GM12878 (cell line): Measurements from ENCODE around the gene CD70.

Experiments
- ASH2L ChIP-seq: fragments of 300-600, 200-600 bp; sonication (generic); IDR thresholded peaks from 2 replicates; pipeline ENCODE4 v1.6.1; 2017; ENCODE audit warnings: low read depth, mild to moderate bottlenecking, borderline replicate concordance
- CTCF ChIP-seq, 3 experiments: IDR thresholded peaks in 2 of 3; conservative IDR thresholded peaks in 1 of 3; 2 replicates each; pipeline ENCODE4 v1.5.1; 2011; ENCODE audit warnings: low read depth in 3 of 3, low read length in 3 of 3, mild to moderate bottlenecking in 3 of 3, control low read depth in 2 of 3, moderate library complexity in 2 of 3, inconsistent platforms in 1 of 3, mixed read lengths in 1 of 3; ENCODE audit not compliant: control insufficient read depth in 2 of 3, insufficient read depth in 1 of 3; ENCODE audit errors: extremely low read depth in 1 of 3
- EP300 ChIP-seq, 2 experiments: fragments of 150-350 bp in 1 of 2; IDR thresholded peaks; 2 replicates each; pipeline ENCODE4 v1.6.1; 2011 to 2012; ENCODE audit warnings: low read depth in 2 of 2, low read length in 2 of 2, borderline replicate concordance in 1 of 2, improper control_type of control experiment in 1 of 2, inconsistent platforms in 1 of 2; ENCODE audit not compliant: control insufficient read depth in 1 of 2
- HDAC2 ChIP-seq: fragments of 200-600 bp; sonication (generic); IDR thresholded peaks from 2 replicates; pipeline ENCODE4 v1.6.1; 2017
- JUND ChIP-seq: IDR thresholded peaks from 2 replicates; pipeline ENCODE4 v1.6.1; 2012; ENCODE audit warnings: low read depth, mild to moderate bottlenecking, low read length, improper control_type of control experiment, moderate library complexity
- NR2C1 ChIP-seq: fragments of 450-650 bp; IDR thresholded peaks from 2 replicates; pipeline ENCODE4 v1.6.1; 2017; ENCODE audit warnings: antibody characterized with exemption, mild to moderate bottlenecking, moderate library complexity
- PAX8 ChIP-seq: fragments of 450-650 bp; IDR thresholded peaks from 2 replicates; pipeline ENCODE4 v1.6.1; 2017; ENCODE audit warnings: mild to moderate bottlenecking, moderate library complexity
- POLR2A ChIP-seq: IDR thresholded peaks from 2 replicates; pipeline ENCODE4 v1.6.1; 2011; ENCODE audit warnings: low read depth, mild to moderate bottlenecking, low read length
- POLR2AphosphoS2 ChIP-seq: IDR thresholded peaks from 2 replicates; pipeline ENCODE4 v1.6.1; 2011; ENCODE audit warnings: low read depth, mild to moderate bottlenecking, low read length, improper control_type of control experiment, moderate library complexity
- POLR2AphosphoS5 ChIP-seq: IDR thresholded peaks from 2 replicates; pipeline ENCODE4 v1.6.1; 2011; ENCODE audit warnings: mild to moderate bottlenecking, low read length, inconsistent platforms
- USF2 ChIP-seq: IDR thresholded peaks from 2 replicates; pipeline ENCODE4 v1.6.1; 2011; ENCODE audit warnings: low read depth, low read length, improper control_type of control experiment, borderline replicate concordance
- TF ChIP-seq, protein P1 (sequence below): IDR thresholded peaks from 2 replicates; pipeline ENCODE4 v1.6.1; 2011; ENCODE audit warnings: borderline replicate concordance, low read depth, mild to moderate bottlenecking, moderate library complexity, low read length; ENCODE audit not compliant: insufficient read depth, poor library complexity, severe bottlenecking

DNA sequence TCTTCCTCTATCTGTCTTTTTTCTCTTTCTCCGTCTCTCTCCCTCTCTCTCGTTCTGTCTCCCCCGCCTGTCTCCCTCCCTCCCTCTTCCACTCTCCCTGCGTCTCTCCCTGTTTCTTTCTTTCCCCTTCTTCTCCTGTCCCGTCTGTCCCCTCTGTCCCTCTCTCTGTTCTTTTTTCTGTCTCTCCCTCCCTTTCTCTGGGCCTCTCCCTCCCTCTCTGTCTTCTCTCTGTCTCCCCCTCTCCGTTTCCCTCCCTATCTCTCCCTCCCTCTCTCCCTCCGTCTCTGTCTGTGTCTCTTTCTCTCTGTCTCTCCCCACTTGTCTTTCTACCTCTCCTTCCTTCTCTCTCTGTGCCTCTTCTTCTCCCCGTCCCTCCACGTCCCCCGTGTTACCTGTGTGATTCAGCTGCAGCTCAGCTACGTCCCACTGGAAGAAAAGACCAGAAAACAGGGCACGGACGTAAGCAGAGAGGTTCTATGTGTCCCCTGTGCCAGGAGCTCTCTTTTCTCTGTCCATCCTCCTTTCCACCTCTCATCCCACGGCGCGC is 1.2 kb downstream of the CD70 start:
- TF ChIP-seq EP300 (IDR thresholded peaks at IDR 0.05; ENCODE audit: borderline replicate concordance in 1 of 2, control insufficient read depth in 1 of 2, low read depth in 2 of 2, low read length in 2 of 2) (no peak), POLR2AphosphoS5 (no peak), POLR2A (peak; percentile 42), POLR2AphosphoS2 (0 out of 2 replicates have a peak, but pooled peaks have one; percentile 4), PAX8 (no peak), USF2 (no peak), CTCF (IDR thresholded peaks at IDR 0.05 in 2 of 3, conservative IDR thresholded peaks at IDR 0.05 in 1 of 3; ENCODE audit: control insufficient read depth in 2 of 3, extremely low read depth in 1 of 3, insufficient read depth in 1 of 3, low read depth in 3 of 3, low read length in 3 of 3) (no peak), NR2C1 (no peak), JUND (no peak), HDAC2 (no peak), ASH2L (no peak)
- TF ChIP-seq, protein P1, sequence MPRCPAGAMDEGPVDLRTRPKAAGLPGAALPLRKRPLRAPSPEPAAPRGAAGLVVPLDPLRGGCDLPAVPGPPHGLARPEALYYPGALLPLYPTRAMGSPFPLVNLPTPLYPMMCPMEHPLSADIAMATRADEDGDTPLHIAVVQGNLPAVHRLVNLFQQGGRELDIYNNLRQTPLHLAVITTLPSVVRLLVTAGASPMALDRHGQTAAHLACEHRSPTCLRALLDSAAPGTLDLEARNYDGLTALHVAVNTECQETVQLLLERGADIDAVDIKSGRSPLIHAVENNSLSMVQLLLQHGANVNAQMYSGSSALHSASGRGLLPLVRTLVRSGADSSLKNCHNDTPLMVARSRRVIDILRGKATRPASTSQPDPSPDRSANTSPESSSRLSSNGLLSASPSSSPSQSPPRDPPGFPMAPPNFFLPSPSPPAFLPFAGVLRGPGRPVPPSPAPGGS: no peak
